GM21367 (cell line): ENCODE data around the gene ETS1.
"Not testable (repeated sequence)": the region's sequence is repeated elsewhere in the genome, so short reads cannot be mapped to it uniquely, and the experiment has no call there.

ENCODE experiments used
- ATAC-seq: cut with Tn5 transposase; IDR thresholded peaks from one replicate; pipeline ENCODE4 v1.9.1; 2021; ENCODE audit not compliant: unreplicated experiment

The ETS1 gene

DNA sequence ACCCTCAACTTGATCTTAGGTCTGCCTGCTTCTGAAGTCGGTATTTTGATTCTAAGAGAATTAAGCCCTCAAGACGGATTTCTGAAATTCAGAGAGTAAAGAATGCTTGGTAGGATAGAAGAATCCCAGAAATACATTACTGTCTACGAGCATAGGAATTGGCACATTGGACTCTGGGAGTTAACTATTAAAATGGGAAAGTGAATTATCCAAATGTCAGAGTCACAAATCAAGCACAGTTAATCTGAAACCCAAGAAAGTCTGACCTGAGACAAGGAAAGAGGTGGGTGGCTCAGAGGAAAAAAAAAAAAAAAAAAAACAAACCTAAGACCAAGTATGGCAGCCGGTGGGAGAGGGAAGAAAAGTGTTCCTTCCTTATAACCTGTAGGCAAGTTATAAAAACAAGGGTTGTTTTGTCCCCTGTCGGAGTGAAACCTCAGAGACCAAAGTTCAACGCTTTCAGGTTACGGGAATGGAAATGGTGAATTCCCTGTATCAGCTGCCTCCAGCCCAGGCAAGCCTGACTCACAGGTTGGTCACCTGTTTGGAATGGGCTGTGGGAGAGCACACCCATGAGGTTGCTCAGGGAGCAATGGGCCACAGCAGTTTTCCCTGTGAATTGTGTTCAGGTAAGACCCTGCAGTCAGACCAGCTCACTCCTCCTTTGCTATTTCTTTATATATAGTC is 139.0 kb downstream of the ETS1 start:
- no peak for ATAC-seq

DNA sequence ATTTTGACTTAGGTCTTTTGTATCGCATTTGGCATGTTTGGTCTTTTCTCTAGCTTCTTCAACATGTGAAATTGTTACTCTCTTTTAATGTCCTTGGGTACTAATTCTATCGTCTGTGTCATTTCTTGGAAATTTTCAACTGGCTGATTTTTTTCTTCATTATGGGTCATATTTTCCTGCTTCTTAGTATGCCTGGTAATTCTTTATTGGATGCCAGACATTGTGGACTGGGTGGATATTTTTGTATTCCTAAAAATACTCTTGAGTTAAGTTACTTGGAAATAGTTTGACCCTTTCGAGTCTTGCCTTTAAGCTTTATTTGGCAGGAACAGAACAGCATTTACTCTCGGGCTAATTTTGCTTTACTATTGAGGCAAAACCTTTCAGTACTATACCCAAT is 140.1 kb downstream of the ETS1 start:
- ATAC-seq, result no peak

DNA sequence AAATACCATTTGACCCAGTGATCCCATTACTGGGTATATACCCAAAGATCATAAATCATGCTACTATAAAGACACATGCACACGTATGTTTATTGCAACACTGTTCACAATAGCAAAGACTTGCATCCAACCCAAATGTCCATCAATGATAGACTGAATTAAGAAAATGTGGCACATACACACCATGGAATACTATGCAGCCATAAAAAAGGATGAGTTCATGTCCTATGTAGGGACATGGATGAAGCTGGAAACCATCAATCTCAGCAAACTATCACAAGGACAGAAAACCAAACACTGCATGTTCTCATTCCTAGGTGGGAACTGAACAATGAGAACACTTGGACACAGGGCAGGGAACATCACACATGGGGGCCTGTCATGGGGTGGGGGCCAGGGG is 141.4 kb downstream of the ETS1 start:
- not testable (repeated sequence) for ATAC-seq

DNA sequence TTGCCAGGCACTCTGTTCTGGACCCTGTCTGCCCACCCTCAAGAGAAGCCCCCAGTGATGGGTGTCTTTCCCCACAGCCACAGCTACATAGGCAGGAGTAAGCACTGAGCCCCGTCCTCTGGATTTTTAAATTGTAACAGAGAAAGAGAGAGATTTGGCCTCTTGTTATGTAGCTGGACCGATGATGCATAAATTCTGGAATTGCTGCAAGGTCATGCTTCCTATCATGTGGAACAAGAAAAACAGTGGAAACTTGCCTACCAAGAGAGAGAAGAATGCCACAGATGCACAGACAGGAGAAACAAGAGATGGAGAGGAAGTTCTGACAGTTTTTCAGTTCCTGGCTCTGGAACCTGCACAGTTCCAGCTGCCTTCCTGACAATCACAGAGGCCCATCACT is 150.2 kb downstream of the ETS1 start:
- no peak for ATAC-seq

DNA sequence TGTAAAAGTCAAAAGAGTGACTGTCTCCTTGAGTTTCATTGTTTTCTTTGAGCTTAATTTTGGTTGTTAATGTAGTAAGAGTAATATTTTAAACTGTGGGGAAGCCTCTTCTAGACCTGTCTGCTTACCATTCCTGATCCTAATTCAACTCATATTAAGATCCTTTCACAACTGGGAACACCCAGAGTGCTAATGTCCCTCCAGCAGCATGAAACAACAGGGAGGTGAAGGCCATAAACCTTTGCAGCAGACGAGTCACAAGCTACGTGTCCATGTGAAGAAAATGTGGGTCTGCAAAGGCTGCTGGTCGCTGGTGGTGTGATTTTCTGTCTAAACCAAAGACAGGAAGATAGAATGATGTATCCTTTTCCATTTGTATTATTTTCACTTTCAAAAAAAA is 152.5 kb downstream of the ETS1 start:
- ATAC-seq, result no peak

DNA sequence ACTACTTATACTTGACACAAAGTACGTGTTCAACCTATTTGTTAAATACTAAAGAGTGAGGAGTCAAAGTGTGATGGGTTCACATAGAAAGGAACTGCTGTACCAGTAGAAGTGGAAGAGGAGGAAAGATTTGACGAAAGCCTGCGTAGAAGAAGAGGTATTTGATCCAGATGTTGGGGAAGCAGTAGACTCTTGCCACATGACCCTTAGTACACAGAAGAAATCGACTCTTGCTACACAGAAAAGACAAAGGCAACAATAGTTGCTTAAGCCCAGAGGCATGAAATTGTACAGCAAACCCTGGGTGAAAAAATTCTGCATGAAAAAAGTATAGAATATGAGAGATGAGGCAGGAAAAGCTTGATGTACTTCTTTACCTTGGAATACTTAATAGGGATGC is 152.9 kb downstream of the ETS1 start:
- no peak for ATAC-seq

DNA sequence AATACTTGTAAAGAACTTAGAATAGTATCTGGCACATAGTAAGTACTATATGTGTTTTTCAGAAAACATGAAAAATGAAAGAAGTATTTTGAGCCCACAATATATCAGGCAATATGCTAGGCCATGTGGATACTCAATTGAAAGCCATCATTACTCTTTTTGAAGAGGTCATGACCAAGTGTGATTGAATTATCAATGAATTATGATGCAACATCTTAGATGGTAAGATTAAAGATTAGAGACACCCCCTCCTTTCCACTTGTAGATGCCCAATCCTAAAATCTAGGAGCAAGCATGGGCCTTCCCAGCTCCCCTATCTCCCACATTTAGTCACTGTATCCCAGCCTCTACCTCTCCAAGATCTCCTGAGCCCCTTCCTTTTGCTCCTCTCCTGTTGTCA is 154.4 kb downstream of the ETS1 start:
- no peak for ATAC-seq

DNA sequence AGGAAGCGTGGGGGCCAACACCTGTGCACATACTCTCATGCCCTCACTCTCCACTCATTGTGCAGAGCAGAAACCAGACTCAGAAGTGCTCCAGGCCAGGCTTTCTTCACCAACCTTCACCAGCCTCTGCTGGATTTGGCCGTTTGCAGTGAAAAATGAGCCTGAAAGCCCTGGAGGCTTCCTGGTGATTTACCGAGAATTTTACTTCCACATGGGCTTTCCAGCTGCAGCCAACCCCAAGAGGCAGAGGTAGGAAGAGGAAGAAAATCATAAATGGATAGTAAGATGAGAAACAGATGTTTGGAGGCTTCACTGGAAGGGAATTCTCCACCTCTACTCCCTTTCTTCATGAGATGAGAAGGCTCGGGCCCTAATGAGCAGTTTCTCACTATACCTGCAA is 155.4 kb downstream of the ETS1 start:
- ATAC-seq, result no peak

DNA sequence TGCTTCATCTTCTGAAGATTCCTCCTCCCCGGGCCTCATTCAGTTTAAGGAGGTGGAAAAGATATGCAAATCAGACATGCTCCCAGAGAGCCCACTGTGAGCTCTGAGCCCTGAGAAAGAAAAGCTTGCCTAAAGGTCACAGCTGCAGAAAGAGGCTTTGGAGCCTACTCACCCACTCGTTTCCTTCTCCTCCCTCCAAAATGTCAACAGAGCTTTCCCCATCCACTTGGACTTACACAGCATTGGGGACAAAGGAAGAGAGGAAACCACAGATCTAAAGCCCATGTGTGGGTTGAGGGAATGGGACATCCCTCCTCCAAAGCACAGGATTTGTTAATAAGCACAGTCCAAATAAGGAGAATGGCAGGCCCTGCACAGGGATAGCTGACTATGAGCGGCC is 158.4 kb downstream of the ETS1 start:
- no peak for ATAC-seq

DNA sequence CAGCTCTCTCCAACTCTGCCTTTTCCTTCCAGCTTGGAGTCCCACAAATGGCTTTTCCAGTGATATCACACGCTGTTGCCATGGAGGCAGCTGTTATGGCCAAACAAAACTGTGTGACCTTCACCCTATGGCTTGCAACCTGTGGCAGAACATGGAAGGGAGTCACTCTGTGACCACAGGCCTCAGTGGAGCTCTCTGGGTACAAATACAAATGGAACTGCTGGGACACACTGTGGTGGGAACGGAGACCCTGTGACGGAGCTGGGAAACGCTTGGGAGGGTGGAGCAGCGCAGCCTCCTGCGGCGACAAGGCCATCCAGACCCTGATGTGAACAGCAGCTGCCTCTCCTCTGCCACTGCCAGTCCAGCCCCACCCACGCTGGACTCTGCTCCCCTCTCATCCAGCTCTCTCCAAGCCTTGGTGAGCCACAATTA is 162.5 kb downstream of the ETS1 start:
- no peak for ATAC-seq

DNA sequence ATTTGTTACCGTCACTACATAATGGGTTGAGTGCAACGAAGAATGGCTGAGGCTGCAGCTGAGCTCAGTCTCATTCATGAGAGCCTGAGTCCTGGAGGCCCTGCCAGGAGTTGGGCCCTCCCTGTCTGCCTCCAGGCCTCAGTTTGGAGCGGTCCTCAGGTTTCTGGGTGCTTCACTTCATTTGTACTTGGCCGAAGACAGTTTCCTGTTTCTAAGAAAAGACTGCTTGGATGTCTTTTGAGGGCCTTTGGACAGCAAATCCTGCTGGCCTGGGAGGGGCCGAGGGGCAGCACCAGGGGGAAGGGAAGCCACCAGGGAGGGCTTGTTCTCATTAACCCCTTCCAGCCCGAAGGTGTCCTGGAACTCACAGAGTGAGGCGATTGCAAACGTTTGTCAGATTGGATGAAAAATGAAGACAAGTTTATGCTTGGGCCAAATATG is 163.1 kb downstream of the ETS1 start:
- no peak for ATAC-seq

DNA sequence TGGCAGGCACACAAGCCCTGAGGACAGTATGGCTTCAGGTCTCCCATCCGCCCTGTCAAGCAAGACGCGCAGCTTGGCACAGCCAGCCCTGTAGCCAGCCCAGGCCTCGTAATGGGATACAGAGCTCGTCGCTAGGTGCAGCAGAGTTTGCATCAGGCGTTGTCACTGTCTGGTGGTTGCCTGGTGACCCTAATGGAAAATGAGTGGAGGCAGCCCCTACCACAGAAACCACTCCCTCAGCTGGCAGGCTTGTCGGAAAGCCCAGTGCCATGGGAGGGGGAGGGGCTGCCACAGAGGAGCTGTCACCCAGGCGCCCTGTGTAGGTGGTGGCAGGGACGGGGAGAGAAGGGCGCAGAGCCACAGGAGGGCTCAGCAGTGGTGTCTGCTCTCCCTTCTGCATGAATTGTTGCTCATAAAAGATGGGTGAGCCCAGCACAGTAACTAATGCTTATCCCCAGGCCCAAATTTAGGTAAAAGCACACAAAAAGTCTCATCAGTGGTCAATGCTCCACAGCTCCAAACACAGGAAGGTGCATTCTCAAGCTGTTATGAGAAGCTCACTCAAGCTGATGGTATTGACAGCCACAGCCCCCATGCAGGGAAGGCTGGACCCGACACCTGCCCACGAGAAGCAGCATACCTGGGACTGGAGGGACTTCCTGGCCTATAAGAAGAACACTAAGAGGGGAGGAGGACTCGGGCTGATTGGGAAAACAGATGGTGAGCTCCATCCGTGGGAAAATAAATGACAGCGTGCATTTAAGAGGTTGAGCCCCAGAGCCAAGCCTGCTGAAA is 164.6 kb downstream of the ETS1 start:
- no peak for ATAC-seq

DNA sequence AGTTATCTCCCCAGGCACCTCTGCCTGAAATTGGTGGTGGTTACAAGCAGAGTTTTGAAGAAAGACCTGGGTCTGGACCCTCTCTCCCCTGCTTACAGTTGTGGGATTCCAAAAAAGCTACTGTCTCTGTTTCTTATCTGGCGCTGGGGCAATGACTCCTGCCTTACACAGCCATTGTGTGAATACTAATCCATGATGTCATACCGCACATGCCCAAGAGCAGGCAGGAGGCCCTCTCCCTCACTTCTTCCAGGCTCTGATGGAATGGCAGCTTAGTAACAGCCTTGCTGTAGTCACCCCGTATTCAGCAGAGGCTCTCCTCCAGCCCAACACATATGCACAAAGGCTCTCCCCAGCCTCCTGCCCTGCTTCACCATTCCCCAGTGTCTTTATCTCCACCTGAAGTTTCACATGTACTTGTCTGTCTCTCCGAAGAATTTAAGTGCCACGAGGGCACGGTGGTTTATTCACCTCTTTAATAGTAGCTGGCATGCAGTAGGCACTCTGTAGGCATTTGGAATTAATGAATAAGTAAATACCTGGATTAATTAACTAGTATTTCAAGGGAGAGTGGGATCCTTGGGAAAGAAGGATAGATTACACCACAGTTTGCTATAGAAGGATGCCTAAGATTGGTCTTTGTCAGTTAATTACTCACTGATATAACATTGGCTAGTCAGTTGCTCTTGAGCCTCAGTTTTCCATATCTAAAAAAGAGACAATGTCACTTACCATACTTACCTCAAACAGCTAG is 165.6 kb downstream of the ETS1 start:
- ATAC-seq, result no peak

DNA sequence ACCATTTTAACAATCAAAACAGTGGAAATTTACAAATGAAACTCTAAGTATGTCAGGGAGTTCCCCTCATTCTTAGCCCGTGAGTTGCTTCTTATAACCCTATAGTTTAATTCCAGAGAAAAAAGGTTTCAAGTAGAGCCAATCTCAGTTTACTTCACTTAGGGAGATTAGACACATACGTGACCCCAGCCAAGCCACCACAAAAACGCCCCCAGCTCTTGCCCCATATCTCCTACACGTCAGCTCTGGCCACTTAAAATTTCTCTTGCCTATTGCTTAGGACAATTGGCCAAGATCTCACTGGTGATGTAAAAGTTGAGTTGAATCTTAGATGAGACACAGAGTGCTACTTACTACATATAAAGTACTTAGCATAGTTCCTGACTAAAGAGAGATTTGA is 166.4 kb downstream of the ETS1 start:
- ATAC-seq, result no peak

DNA sequence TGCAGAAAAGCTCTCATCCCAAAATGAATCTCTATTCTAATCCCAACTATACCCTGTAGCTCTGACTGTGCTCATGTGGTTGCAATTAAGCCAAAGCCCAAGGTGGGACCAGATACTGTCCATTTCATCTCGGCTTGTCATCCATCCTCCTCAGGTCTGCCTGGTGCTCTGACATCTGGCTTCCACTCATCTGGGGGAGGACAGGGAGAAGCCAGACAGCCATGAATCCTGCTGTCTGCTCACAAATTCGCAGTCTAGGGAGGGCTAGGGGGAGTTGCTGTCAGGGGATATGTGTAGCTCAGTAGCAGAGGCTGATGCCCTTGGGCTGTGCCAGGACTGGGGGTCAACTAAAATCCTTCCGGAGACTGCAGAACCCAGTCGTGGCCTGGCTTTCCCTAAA is 167.1 kb downstream of the ETS1 start:
- no peak for ATAC-seq

DNA sequence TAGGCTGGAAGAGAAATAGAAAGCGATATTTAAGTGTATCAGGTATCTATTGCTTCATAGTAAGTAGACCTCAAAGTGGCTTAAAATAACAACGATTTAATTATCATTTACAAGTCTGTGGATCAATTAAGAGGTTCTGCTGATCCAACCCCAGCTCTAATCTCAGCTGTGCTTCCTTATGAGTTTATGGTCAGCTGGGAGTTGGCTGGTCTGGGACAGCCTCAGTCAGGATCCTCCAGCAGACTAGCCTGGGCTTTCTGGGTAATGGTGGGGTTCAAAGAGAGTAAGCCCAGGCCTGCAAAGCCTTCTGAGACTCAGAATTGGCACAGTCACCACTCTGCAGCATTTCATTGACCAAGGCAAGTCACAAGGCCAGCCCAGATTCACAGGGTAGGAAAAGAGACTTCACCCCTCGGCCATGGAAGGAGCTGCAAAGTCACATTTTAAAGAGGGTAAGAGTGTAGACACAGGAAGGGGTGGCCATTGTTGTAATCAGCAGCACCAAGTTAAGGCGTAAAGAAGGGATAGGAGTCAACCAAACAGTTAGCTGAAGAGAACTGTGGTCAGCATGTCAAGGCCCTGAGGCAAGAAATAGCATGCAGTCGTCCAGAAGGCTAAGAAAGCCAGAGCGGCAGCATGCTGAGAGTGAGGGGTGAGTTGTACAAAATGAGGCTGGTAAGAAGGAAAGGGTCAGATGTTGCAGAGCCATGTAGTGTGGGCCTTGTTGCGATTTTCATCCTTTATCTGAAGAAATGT is 168.2 kb downstream of the ETS1 start:
- ATAC-seq, result no peak

DNA sequence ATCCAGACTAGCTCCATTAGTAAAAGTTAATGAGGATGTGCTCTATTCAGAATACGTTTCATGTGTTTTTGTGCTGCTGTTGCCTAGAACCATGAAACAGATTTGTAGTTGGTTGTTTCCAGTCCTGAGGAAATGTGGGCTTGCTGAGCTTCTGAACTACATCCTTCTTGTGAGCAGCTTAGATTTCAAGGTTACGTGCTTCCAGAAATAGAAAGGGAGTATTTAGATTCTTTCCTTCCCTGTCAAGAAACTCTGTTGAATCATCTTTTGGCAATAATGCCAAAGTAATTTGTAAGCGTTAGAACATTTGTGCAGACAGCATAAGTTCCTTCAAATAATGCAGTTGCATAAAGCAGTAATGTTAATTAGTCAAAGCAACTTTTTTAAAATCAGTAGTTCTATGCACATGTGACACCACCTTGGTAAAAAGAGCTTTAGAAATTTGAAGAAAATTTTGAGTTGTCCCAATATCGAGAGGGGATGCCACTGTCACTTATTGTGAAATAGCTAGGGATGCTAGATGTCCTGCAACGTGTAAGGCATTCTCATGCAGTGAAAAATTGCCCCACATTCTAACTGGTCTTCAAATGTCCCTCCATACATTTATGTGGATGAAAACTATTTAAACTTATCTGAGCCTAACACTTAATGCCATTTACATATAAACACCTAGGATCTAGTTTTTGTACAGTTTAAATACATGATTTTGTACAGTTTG is 169.6 kb downstream of the ETS1 start:
- no peak for ATAC-seq

DNA sequence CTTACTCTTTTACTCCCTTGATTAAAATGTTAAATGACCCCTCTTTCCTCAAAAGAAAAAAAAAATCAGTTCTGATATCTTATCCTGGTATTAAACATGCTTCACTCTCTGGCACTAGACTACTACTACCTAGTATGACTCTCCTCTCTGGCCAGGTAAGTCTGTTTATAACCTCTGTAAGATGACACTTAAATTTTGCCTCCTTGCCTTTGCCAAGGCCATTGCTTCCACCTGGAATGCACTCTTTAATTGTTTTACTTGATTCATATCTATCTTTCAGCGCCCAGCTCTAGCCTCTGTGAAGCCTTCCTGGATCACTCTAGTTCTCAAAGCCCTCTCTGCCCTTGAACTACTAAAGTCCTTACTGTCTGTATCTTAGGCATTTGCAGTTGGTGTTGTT is 170.4 kb downstream of the ETS1 start:
- ATAC-seq, result no peak

DNA sequence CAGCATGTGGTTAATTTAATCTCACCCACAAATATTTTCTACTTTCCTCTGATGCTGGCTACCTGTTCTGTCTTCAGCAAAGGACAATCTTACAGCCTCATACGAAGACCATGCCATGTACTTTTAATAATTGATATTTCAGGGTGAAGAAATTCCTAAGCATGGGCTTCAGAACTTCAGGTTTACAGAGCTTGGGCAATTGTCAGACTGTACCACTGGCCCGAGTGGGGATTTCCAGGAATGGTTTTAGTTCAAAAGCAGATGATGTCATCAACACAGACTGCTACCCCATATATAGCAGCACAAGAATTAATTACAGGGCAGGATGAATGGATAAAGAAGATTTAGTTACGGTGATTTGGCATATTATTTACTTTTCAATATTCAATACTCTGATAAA is 171.8 kb downstream of the ETS1 start:
- ATAC-seq, result no peak
